Measurements from ENCODE around the gene NOVA1.

Gene NOVA1

GRCh38 chr14:26429205-26429604, 168.6 kb downstream of the NOVA1 start:
- no peaks in the 10 kb centered on the region for H3K9me3 ChIP-seq (ENCODE audit: control insufficient read depth, insufficient read depth, low read length)
- H3F3A ChIP-seq (ENCODE audit: control insufficient read depth, insufficient read depth), result no peaks in the 10 kb centered on the region
- no peaks in the 10 kb centered on the region for H3K27me3 ChIP-seq (ENCODE audit: control insufficient read depth, low read length)
- TF ChIP-seq EZH2phosphoT487 (IDR thresholded peaks at IDR 0.05; ENCODE audit: borderline replicate concordance, low read length) (no peak), CTCF (IDR thresholded peaks at IDR 0.05; ENCODE audit: low read depth, low read length, poor library complexity, severe bottlenecking) (no peak)
- no peaks in the 10 kb centered on the region for H3K9me2 ChIP-seq (replicated peaks; ENCODE audit: control insufficient read depth, low read length)
- no peak overlapping the region for H3K4me2 ChIP-seq (ENCODE audit: low read length)
- H3K27ac ChIP-seq (ENCODE audit: low read depth, low read length), result no peak overlapping the region
- no peaks in the 10 kb centered on the region for H3K4me1 ChIP-seq (ENCODE audit: control insufficient read depth, low read length)
- no peak overlapping the region for H3K4me3 ChIP-seq (ENCODE audit: low read length)
- H3K36me3 ChIP-seq (ENCODE audit: control insufficient read depth, low read length), result no peaks in the 10 kb centered on the region
- H4K20me1 ChIP-seq (ENCODE audit: control insufficient read depth, insufficient read depth, low read depth, low read length), result no peaks in the 10 kb centered on the region
- no peaks in the 10 kb centered on the region for H3K79me2 ChIP-seq (ENCODE audit: control insufficient read depth, low read length)

- no peaks in the 10 kb centered on the region for H3F3A ChIP-seq (ENCODE audit: control insufficient read depth, insufficient read depth)
- no peaks in the 10 kb centered on the region for H3K9me2 ChIP-seq (replicated peaks; ENCODE audit: control insufficient read depth, low read length)
- H3K4me3 ChIP-seq (ENCODE audit: low read length), result no peak overlapping the region
- no peaks in the 10 kb centered on the region for H3K79me2 ChIP-seq (ENCODE audit: control insufficient read depth, low read length)
- H3K4me1 ChIP-seq (ENCODE audit: control insufficient read depth, low read length), result no peaks in the 10 kb centered on the region
- TF ChIP-seq EZH2phosphoT487 (IDR thresholded peaks at IDR 0.05; ENCODE audit: borderline replicate concordance, low read length) (no peak), CTCF (IDR thresholded peaks at IDR 0.05; ENCODE audit: low read depth, low read length, poor library complexity, severe bottlenecking) (no peak)
- H3K4me2 ChIP-seq (ENCODE audit: low read length), result no peak overlapping the region
- no peak overlapping the region for H3K27ac ChIP-seq (ENCODE audit: low read depth, low read length)
- H4K20me1 ChIP-seq (ENCODE audit: control insufficient read depth, insufficient read depth, low read depth, low read length), result no peaks in the 10 kb centered on the region
- no peaks in the 10 kb centered on the region for H3K27me3 ChIP-seq (ENCODE audit: control insufficient read depth, low read length)
- no peaks in the 10 kb centered on the region for H3K36me3 ChIP-seq (ENCODE audit: control insufficient read depth, low read length)
- no peaks in the 10 kb centered on the region for H3K9me3 ChIP-seq (ENCODE audit: control insufficient read depth, insufficient read depth, low read length)
These were observed 170.7 kb downstream of the NOVA1 start for GRCh38 chr14:26427097-26427496.

- Histone ChIP-seq H3K4me2 (ENCODE audit: low read length) (no peak overlapping the region), H3F3A (ENCODE audit: control insufficient read depth, insufficient read depth) (no peaks in the 10 kb centered on the region), H3K36me3 (ENCODE audit: control insufficient read depth, low read length) (no peaks in the 10 kb centered on the region), H3K9me2 (replicated peaks; ENCODE audit: control insufficient read depth, low read length) (no peaks in the 10 kb centered on the region), H3K79me2 (ENCODE audit: control insufficient read depth, low read length) (no peaks in the 10 kb centered on the region), H3K27me3 (ENCODE audit: control insufficient read depth, low read length) (no peaks in the 10 kb centered on the region), H4K20me1 (ENCODE audit: control insufficient read depth, insufficient read depth, low read depth, low read length) (no peaks in the 10 kb centered on the region), H3K4me3 (ENCODE audit: low read length) (no peak overlapping the region), H3K9me3 (ENCODE audit: control insufficient read depth, insufficient read depth, low read length) (no peaks in the 10 kb centered on the region; the same call in 1 of the 2 replicates), H3K27ac (ENCODE audit: low read depth, low read length) (no peak overlapping the region), H3K4me1 (ENCODE audit: control insufficient read depth, low read length) (no peaks in the 10 kb centered on the region)
- TF ChIP-seq EZH2phosphoT487 (IDR thresholded peaks at IDR 0.05; ENCODE audit: borderline replicate concordance, low read length) (no peak), CTCF (IDR thresholded peaks at IDR 0.05; ENCODE audit: low read depth, low read length, poor library complexity, severe bottlenecking) (no peak)
These were observed 173.3 kb downstream of the NOVA1 start for GRCh38 chr14:26424537-26424936.
